GM19099 (cell line): ENCODE measurements around the gene SLC2A11.
A peak's percentile ranks its signal among the peaks of the same experiment; 100 is the strongest.

ENCODE experiments used
- POLR2A ChIP-seq: IDR thresholded peaks from 3 replicates; pipeline ENCODE4 v1.6.1; 2011; ENCODE audit warnings: low read depth; ENCODE audit not compliant: insufficient read length; ENCODE audit errors: extremely low read depth

Gene SLC2A11

DNA sequence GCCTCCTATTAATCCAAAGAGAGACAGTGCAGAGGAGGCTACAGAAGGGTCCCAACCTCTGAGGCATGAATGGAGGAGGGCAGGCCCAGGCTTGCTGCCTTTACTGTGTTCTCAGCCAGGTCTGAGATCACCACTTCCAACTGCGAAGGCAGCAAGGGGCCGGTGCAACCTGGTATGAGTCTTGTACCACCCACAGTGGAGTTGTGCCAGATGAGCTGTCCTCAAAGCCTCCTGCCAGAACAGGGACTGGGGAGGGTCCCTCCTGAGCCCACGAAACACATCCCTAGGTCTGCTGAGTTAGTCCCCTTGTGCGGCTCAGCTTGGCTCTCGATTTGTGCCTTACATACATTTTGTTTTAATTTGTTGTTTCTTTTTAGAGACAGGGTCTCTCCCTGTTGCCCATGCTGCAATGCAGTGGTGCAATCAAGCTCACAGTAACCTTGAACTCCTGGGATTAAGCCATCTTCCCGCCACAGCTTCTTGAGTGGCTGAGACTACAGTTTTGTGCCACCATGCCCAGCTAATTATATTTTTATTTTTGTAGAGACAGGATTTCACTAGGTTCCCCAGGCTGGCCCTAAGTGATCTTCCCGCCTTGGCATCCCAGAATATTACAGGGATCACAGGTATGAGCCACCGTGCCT, 45.8 kb downstream of the SLC2A11 start:
- TF ChIP-seq POLR2A, result no peak

DNA sequence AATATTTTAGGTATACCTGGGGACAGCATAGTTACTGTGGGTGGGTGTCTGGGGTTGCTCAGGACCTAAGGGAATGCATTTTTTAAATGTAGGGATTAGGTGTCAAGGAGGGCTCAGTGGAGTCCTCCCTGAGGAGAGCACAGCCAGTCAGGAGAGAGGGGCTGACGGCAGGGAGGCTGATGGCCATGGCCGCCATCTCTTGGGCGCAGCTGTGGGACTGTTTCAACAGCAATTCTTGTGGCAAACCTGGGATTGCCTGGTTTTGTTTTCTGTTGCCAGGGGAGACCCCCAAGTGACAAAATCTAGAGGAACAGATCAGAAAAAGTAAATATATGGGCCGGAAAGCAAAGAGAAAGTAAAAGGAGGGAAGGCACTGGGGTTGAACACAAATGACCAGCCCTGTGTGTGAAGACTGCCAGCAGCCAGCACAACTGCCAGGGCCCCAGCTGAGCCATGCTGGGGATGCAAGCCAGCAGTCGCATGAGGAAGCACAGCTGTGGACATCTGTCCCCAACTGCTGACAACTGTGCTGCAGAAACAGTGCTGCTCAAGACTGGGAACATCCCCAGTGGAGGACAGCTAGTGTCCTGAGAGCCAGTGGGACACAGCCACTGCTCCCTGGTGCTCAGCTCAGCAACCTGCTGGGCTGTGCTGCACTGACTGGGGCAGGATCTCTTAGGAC, 47.0 kb downstream of the SLC2A11 start:
- TF ChIP-seq POLR2A, result no peak

DNA sequence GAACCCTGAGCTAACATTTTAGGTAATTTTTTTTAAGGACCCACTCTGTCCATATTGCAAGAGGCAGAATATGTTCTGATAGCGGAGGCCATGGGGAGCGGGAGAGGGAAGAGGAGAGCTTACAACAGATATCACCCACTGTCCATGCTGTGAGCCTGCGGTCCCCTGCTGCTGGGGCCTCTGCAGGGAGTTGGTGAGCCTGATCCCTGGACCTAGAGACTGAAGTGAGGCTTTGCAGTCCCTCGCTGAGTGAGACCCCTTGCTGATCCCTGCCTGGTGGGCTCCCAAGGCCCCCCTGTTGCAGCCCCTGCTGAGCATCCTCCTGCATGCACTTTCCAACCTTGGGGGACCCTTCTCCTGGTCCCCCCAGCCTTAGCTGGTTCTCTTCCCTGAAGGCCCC, 49.0 kb downstream of the SLC2A11 start:
- TF ChIP-seq POLR2A, result no peak

DNA sequence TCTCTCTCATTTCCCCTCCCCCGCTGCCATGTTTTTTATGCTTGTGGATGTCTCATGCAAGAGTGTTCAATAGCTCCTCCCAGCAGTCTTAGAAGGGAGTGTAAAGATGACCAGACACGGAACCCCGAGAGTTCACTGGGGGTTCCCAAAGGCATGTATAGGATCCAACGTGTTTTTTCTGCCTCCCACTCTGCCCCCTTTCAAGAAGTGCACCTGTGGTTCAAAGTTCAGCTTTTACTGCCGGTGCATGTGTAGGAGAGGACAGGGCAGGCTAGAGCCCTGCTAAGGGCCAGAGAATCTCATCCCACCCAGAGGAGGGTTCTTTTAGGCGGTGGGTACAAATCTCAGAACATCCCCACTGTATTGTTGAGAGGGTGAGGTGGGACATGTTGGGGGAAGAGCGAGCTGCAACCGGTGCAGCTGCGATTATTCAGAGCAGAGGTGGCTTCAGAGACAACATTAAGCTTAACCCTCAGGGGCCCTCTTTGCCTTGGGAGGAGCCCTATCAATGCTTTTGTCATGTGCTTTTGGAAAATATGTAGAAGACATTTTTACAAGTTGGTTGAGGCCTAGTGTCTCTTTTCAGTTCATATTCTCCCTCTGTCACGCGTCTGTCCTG, 51.0 kb downstream of the SLC2A11 start:
- no peak for TF ChIP-seq POLR2A

DNA sequence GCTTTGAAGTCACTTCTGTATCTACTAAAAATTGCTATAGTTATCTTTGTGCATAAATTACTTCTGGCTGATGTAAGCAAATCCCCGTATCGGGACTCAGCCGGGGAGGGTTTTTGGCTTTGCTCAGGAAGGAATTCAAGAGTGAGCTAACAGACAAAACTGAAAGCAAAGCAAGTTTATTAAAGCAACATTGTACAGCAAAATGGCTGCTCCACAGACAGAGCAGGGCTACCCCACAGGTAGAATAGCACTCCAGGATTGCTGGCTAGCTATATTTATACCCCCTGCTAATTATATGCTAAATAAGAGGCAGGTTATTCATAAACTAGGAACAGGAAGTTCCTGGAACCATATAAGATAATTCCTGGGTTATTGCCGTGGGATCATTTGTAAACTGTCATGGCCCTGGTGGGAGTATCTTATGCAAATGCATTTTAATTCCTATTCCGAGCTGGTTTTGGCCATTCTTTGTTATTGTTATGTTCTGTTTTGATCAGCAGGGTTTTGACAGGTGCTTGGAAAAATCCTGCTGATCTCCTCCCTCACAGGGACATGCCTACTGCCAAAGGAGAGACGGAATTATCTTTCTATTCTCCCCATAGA, 51.7 kb downstream of the SLC2A11 start:
- no peak for TF ChIP-seq POLR2A

DNA sequence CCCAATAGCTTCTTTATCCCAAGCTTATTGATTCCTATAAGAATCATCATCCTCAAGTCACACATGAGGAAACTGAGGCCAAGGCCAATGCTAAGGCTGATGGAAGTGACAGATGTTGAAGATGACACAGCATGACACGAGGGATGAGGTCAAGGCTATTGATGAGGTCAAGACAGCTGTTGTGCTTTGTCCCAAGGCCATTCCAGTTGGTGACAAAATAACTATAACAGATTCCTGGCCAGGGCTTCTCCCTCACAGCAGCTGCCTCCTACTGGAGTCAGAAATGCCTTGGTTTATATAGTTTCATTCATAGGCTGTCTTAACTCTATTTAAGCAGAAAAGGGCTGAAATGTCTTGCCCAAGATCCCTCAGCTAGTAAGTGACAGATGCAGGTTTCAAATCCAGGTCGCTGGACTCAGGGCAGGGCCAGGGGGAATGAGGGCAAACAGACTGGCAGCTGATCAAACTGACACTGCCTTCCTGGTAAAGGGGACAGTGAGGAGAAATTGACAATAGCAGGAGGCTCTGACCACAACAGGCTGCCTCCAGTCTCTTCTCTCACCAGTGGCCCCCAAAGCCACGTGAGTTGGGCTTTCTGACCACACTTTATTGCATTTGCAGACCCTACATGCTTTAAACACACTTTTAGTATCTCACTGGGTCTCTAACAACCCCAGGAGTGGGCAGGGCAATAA, 53.0 kb downstream of the SLC2A11 start:
- no peak for TF ChIP-seq POLR2A

DNA sequence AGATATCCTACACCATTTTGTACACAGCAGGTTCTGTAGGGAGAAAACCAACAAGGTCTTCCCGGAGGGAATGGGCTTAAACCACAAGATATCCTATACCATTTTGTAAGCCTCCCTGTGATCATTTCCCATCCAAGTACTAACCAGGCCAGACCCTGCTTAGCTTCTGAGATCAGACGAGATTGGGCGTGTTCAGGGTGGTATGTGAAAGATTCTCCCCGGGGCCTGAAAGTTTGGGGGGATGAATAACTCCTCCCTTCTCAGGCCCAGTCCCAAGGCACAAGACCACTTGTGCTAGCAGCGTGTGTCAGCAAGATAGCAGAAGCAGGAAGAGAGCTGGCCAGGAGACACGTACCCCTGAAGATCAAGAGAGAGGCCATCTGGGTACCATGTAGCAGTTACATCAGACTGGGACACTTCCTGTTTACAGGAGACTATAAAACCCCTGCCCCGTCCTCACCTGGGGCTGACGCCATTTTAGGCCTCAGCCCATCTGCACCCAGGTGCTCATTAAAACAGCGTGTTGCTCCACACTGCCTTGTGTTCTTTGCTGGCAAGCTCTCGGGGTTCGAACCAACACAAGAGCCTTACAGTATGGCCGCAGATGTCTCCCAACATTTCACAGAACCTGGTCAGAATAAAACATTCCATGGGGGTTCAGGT, 53.8 kb downstream of the SLC2A11 start:
- TF ChIP-seq POLR2A, result no peak

DNA sequence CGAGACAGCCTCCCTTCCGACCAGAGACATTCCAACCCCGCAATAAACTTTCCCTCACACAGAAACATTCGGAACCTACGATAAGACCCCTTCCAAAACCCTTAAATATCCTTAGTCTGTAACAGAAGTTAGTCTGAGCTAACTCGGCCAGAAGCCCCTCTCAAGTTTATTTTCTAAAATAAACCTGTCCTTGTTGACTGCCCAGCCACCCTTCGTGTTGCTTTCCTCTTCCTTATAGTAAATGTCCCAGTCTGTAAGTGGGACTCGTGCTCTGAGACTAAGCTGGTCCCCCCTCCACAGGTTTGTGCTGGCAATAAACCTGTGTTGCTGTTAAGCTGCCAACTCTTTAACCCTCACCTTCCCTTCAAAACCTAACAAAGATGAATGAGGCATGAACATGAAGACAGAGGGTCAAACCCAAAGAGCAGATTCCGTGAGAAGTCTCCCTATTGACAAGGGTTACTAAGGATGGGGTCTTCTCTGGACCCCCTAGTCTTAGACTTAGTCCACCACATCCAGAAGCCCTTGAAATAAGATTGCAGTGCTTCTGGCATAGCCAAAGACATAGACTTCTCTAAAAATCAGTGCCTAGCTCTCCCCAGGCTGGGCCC, 54.7 kb downstream of the SLC2A11 start:
- TF ChIP-seq POLR2A, result no peak

DNA sequence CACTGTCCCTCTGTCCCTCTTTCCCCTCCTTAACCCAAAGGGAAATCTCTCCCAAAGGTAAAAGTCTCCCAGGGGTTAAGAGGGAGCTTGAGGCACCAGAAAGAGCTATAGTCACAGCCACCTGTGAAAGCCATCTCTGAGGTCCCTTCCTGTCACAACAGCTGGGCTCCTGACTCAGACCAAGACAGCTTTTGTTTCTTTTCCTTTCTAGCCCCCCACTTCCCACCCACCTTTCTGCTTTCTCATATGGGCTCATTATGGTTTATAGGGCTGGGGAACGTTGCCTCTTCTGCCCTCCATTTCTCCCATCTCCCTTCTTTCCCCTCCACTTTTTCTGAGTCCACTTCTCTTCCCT, 55.6 kb downstream of the SLC2A11 start:
- no peak for TF ChIP-seq POLR2A

DNA sequence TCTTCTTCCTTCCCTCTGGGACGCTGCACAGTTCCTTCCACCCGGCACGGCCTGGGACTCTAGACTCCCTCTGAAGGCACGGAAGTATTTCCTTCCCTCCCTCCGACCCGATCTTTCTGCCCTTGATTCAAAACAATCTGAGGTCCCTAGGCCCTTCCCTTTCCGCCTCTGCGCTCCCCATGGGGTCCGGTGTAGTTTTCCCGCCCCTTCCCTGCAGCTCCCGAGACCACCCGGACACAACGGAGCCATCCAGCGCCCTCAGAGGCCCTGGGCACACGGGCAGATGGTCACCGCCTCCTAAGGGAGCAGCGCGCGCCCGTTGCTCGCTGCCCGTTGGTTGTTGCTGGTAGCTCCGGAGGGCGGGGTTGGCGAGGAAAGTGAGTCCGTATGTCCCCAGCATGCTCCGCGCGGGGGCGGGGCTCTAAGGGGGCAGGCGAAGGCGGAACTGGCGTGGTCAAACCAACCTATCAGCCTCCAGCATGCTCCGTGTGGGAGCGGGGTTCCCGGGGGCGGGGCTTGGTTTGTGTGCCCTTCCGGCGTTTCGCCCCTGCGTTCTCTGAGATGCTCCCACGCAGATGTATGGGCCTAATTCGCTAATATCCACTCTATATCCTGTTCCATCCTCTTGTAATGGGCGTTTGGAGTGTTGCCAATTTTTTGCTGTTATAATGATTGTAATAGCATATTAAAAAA, 56.1 kb downstream of the SLC2A11 start:
- TF ChIP-seq POLR2A, result peak; percentile 98

DNA sequence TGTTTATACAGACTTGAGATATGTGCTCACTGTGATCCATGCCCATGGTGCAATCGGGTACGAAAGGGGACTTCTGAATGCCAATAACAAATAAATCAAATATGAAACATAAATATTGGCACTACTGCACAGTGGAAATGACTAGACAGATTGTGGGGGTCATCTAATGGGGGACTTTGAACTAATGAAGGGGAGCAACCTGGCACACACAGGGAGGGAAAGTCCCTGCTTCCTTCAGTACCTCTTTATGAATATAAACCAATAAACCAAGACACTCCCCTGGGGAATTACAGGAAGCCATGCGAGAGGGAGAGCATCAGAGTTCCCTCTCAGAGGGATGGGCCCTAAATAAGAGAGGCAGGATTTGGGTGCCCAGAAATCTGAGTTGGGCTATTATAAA, 57.6 kb downstream of the SLC2A11 start:
- TF ChIP-seq POLR2A, result no peak

DNA sequence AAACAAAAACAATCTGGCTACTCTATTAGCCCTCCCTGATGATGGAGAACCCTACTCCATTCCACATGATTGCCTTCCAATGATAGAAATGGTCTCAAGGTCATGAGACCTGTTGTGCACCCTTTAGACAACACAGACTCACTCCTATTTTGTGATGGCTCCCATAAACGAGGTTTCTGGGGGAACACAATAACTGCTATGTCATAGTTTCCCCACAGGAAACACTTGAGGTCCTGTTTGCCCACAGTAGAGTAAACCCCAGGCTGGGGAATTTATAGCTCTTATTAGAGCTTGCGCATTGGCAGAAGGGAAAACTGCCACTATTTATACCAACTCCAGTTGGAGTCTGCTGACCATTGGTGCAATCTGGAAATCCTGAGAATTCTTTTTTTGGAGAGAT, 65.2 kb downstream of the SLC2A11 start:
- no peak for TF ChIP-seq POLR2A

DNA sequence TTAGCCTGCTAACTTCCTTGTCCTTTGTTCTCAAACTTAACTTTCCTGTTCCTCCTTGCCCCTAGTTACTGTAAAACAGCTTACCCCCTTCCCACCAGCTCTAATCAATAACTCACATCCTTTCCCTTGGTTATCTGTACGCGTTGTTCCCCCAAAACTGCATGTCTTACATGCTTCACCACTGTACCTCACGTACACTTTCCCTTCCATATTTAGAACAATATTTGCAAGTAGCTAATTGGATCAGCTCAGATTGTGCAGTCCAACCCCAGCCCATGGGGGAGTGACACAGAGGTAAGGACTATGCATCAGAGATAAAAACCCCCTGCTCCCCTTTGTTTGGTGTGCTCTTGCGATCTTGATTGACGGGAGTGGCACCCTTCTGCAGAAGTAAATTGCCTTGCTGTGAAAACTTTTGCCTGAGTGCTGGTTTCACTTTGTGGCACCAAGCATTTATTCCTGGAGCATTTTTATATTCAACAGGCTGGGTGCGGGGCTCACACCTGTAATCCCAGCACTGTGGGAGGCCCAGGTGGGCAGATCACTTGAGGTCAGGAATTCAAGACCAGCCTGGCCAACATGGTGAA, 67.4 kb downstream of the SLC2A11 start:
- TF ChIP-seq POLR2A, result no peak
